ENCODE data around the gene VWA8. TPM values are rescaled to one million over a fixed set of nuclear protein-coding genes. Genes with fewer than 3 reads are reported as not detected.

The VWA8 gene
- total RNA-seq, 1 experiment from 2014 or later = 22.6 TPM

- no peaks in the 10 kb centered on the region for H3K27me3 ChIP-seq (ENCODE audit: insufficient read depth, low read length)
Measured at GRCh38 chr13:41579168-41579567, 381.7 kb downstream of the VWA8 start.

More at GRCh38 chr13:41579168-41579567, 381.7 kb downstream of the VWA8 start:
- Histone ChIP-seq H3K4me2 (ENCODE audit: low read length) (no peak overlapping the region), H3K79me2 (ENCODE audit: insufficient read depth, low read length) (no peaks in the 10 kb centered on the region), H2AFZ (ENCODE audit: low read depth, low read length, poor library complexity, severe bottlenecking) (no peak overlapping the region), H3K9ac (ENCODE audit: low read length) (no peak overlapping the region), H3K9me2 (ENCODE audit: insufficient read depth) (no peaks in the 10 kb centered on the region), H3K9me3 (ENCODE audit: control insufficient read depth in 1 of 2, insufficient read depth in 1 of 2, low read depth in 1 of 2, low read length in 2 of 2) (no peaks in the 10 kb centered on the region), H4K20me1 (ENCODE audit: insufficient read depth) (no peaks in the 10 kb centered on the region), H3K4me3 (replicated peaks in 1 of 2; ENCODE audit: low read depth in 1 of 2, low read length in 2 of 2) (no peak overlapping the region), H3K36me3 (ENCODE audit: control insufficient read depth in 1 of 2, insufficient read depth in 2 of 2, low read length in 2 of 2) (peaks cover 0 to 6% of the 10 kb centered on the region in 2 experiments; a peak in 1 of 4 replicates), H3K27ac (ENCODE audit: low read depth, low read length) (no peak overlapping the region), H3K4me1 (ENCODE audit: control insufficient read depth in 1 of 2, insufficient read depth in 2 of 2, low read length in 2 of 2) (no peaks in the 10 kb centered on the region)
- BruUV-seq (replicated peaks) = no TSS peak
- ChIA-PET CTCF (no interaction called here), POLR2A (no interaction called here), RAD21 (ENCODE audit: low non-redundant PET in 1 of 2, low total read pairs in 2 of 2, uncharacterized antibody in 2 of 2, unreplicated experiment in 2 of 2) (no interaction called here)
- TF ChIP-seq CBX3 (IDR thresholded peaks at IDR 0.05; ENCODE audit: low read depth) = no peak
- no peak for TF ChIP-seq CEBPB (IDR thresholded peaks at IDR 0.05; ENCODE audit: low read depth)
- TF ChIP-seq EZH2 (IDR thresholded peaks at IDR 0.05) = no peak
- TF ChIP-seq RAD21 (IDR thresholded peaks at IDR 0.05; ENCODE audit: low read depth) = no peak
- TF ChIP-seq POLR2AphosphoS5 (IDR thresholded peaks at IDR 0.05; ENCODE audit: low read depth, low read length) = no peak
- TF ChIP-seq ELF1 (IDR thresholded peaks at IDR 0.05; ENCODE audit: borderline replicate concordance, low read depth) = no peak
- no peak for TF ChIP-seq EZH2phosphoT487 (IDR thresholded peaks at IDR 0.05; ENCODE audit: borderline replicate concordance)
- no peak for TF ChIP-seq EGR1 (IDR thresholded peaks at IDR 0.05; ENCODE audit: low read depth)
- TF ChIP-seq ZFX (IDR thresholded peaks at IDR 0.05) = no peak
- no peak for TF ChIP-seq ATF3 (IDR thresholded peaks at IDR 0.05)
- no peak for TF ChIP-seq SP1 (IDR thresholded peaks at IDR 0.05; ENCODE audit: low read depth)
- TF ChIP-seq REST (IDR thresholded peaks at IDR 0.05; ENCODE audit: low read depth) = no peak
- no peak for TF ChIP-seq TCF7L2 (IDR thresholded peaks at IDR 0.05; ENCODE audit: borderline replicate concordance, extremely low read depth, insufficient read depth, insufficient read length)
- TF ChIP-seq ZNF274 (IDR thresholded peaks at IDR 0.05; ENCODE audit: low read depth, low read length) = no peak
- TF ChIP-seq SRF (IDR thresholded peaks at IDR 0.05; ENCODE audit: low read depth) = no peak
- TF ChIP-seq MAX (IDR thresholded peaks at IDR 0.05) = no peak
- no peak for TF ChIP-seq POLR2A (IDR thresholded peaks at IDR 0.05; ENCODE audit: borderline replicate concordance, extremely low read depth, insufficient read depth, insufficient read length)
- TF ChIP-seq CTCF (IDR thresholded peaks at IDR 0.05 in 2 of 3, conservative IDR thresholded peaks at IDR 0.05 in 1 of 3; ENCODE audit: borderline replicate concordance in 1 of 3, insufficient read depth in 1 of 3, low read depth in 2 of 3, low read length in 2 of 3) = no peak
- no peak for TF ChIP-seq YY1 (IDR thresholded peaks at IDR 0.05; ENCODE audit: extremely low read depth, insufficient replicate concordance, low read depth, low read length)
- no peak for TF ChIP-seq JUND (IDR thresholded peaks at IDR 0.05)
- ATAC-seq (no peak), DNase-seq (ENCODE audit: low read depth, low spot score) (no peak)
- intact Hi-C loops (cut with micrococcal nuclease) = no loop called here

Data from HCT116 (cell line).